Measurements from ENCODE around the gene PIP5KL1.

The PIP5KL1 gene

DNA sequence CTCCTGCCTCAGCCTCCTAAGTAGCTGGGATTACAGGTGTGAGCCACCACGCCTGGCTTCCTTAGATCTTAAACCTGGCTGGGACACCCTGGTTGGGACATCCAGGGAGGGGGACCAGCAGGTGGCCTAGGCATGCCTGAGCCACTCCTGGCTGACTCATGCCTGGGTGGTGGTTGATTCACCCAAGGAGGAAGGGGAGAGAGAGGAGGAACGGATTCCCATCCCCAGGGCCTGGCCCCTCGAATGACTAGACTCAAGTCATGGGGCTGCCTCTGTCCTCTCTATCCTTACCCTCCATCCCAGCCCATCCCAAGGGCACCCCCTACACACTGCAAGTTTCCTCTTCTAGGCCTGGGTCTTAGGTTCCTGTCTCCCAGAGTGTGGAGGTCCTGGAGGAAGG, 37.5 kb upstream of the PIP5KL1 start:
- DNase-seq: peak; percentile 25

DNA sequence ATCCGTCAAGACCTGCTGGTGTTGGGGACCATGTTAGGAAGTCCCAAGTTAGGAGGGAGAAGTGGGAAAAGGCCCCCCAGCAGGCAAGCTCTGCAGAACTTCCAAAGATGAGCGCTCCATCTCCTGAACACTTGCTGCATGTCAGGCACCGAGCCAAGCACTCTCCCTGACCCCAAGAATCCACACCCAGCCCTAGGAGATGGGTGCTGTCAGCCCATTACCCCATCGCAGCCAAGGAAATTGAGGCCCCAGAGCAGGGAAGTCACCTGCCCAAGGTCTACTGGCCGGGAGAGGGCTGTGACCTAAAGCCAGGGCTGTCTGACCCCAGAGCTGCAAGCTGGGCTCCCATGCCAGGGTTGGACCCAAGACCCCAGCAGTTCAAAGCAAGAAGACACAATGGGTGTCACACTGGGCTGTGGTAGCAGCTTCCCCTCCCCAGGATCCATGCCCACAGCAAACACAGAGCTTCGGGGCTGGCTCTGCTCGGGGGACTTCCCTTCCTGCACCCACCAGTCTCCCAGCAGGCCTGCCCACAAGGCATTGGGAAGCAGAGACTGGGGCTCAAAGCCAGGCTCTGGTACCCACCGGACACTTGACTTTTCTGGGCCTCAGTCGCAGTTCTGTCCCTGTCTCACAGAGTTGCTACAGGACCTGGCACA, 36.7 kb upstream of the PIP5KL1 start:
- DNase-seq: no peak

DNA sequence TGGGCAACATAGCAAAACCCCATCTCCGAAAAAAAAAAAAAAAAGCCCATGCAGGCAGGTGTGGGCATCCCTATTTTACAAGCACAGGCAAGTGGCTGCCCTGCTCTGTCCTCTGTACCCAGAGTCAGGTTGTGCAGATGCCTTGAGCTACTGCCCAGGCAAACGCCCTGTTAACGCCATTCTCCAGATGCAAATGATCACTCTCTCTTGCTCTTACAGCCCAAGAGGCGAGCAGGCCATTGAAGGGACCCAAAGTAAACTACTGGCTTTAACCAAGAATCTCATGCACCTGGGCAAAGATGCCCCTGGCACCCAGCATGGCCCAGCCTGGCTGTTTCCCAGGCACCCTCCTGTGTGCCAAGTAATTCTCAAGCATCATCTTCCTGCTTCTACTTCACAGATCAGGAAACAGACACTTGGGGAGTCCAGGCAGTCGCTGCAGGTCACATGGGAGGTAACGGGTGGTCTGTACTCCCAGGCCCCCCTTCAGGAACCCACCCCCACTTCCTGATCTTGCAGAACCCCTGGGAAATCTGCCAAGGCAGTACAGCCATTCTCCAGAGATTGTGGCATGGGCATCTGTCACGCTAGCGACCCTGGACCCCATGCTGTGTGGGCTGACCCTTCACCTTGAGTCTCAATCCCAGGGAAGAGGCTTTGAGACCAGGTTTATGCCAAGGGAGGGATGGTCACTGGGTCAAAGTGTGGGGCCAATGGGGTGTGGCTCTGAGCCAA, 36.0 kb upstream of the PIP5KL1 start:
- DNase-seq: peak; percentile 63

DNA sequence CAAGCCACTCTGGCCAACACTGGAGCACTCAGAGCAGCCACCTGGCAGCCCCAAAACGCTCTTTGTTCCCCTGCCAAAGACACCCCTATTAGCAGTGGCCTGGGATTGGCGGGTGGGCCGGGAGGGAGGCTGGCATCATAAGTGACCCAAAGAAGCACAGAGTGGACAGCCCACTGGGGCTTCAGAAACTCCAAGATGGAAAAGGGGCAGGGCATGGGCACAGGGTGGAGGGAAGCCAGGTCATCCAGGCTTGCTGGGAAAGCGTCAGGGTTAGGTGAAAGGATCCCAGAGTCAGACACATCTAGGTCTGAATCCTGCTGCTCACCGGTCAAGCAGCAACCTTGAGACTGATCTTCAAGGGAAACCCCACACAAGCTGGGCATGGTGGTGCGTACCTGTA, 35.4 kb upstream of the PIP5KL1 start:
- no peak for DNase-seq

DNA sequence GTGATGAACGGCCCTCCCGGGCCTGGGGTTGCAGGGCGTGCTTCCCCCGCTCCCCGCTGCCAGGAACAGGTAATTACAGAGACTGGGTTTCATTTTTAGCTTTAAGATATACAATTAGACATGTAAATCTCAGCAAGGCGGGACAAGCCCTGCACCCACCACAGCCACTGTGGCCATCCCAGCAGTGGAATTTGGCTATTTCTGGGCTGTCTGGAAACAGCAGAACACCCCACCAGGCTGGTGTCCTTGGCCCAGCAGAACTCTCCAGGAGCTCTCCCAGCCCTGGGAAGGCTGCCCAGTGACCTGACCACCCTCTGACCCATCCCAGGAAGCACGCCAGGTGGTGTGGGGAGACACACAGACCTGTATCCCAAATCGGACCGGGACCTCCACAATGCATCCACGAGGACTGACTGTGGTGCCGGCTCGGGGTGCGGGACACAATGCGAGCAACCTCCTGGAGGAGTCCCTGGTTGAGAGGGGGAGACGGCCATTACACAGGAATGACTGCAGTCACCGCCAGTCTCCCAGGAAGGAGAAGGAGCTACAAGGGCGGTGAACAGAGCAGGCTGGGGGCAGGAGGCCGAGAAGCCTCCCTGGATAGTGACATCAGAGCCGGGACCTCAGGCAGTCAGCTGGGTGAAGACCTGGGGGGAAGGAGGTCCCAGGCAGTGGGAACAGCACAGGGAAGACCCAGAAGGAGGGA, 32.9 kb upstream of the PIP5KL1 start:
- no peak for DNase-seq

DNA sequence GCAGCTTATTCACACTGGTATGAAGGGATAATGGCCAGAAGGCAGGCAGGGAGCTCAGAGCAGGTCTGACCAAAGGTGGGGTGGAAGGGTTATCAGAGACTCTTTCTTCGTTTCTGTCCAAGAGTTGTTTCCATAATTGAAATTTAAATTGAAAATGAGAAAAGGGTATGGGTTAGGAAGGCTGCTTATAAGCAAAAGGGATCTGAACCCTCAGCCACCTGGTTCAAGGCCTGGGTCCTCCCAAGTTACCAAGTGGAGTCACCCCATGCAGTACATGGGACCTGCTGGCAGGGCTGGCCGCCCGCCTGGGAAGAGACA, 32.4 kb upstream of the PIP5KL1 start:
- no peak for DNase-seq

DNA sequence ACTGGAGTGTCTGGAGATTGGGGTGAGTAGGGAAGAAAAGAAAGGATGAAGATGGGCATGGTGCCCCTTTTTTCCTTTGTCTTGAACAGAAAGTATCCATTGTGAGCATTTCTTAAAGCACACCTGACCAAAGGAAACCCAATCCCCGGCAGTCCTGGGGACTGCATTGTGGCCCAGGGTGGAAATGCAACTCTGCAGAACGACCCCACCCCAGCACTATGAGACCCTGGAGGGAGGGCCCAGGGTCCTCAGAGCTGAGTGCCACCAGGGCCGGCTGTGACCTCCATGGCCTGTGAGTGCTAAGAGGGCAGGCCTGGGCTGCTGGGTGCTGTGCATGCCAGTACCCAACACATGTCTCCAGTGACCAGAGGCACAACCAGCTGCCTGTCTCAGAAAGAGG, 31.7 kb upstream of the PIP5KL1 start:
- no peak for DNase-seq

DNA sequence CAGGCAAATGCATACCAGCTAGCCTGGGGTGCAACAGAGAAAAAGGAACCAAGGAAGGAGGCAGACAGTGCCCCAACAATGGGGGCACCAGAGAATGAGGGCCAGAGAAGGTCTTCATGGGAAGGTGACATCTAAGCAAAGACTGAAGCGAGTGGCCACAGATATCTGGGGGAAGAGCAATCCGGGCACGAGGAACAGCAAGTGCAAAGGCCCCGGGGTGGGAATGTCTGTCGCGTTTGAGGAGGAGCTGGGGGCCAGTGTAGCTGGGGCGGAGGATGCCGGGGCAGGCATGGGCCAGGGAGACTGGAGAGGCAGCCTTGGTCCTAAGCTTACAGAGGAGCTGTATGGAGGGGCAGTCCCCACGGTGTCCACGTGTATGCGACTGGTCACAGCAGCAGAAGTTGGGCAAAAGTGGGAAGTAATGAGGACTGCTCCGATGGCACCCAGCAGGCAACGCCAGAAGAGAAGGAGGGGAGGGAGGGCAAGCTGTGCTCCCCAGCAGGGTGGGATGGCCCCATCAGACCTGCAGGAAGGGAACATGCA, 31.1 kb upstream of the PIP5KL1 start:
- DNase-seq: no peak

DNA sequence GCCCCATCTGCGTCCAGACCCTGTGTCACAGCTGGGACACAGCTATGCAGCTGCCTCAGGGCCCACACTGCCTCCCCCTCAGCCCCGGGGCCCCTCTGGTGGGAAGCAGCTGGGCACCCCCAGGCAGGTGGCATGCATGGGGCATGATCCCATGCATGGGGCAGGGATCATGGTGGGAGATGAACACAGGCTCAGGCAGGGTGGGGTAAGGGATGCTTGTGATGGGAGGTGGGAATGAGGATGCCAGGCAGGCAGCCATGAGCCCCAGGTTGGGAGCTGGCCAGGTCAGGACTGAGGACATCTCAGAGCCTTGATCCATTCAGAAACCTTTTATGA, 30.5 kb upstream of the PIP5KL1 start:
- no peak for DNase-seq

DNA sequence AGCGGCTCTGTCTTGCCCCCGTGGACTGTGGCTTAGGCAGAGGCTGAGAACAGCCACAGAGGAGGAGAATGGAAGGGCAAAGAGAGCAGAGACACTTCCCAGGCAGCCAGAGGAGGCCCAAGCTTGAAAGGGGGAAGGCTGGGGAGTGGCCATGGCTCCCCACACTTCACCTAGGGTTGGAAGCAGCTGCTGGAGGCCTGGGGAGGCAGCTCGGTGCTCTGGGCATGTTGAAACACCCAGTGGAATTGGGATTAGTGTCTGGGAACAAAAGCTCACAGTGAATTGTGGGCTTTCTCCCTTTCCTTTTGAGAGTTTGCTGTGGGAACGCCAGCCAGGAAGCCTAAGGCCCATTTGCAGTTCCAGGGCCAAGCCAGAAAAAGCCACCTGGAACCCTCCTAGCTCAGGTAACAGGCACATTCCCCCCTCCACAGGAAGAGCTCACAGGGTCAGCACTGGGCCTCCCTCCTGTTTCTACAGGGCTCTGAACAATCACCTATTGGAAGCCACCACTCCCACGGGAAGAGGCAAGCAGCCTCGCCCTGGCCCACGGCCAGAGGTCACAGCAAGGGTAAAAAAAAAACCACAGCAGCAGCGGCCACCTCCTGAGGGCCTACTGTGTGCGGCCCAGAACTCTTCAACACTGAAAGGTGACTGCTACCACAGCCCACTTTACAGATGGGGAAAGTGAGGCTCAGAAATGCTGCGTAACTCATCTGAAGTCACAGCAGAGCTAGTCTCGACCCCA, 30.0 kb upstream of the PIP5KL1 start:
- DNase-seq: peak; percentile 80

DNA sequence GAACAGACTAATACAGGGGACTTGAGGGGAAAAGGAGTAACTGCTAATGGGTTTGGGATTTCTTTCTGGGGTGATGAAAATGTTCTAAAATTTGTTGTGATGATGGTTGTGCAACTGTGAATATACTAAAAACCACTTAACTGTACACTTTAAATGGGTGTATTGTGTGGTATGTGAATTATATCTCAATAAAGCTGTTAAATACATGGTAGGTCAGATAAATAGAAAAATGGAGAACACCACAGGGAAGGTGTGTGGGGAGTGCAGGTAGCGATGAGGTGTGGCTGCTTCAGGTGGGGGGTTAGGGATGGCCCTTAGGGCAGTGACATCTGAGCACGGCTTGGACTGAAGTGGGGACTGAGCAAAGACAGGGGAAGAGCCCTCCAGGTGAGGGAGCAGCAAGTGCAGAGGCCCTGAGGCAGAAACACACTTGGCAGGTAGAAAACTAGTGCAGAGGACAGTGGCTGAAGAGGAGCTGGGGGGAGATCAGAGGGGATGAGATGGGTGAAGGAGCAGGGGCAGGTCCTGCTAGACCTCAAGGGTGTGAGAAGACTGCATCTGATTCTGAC, 29.3 kb upstream of the PIP5KL1 start:
- DNase-seq: no peak

DNA sequence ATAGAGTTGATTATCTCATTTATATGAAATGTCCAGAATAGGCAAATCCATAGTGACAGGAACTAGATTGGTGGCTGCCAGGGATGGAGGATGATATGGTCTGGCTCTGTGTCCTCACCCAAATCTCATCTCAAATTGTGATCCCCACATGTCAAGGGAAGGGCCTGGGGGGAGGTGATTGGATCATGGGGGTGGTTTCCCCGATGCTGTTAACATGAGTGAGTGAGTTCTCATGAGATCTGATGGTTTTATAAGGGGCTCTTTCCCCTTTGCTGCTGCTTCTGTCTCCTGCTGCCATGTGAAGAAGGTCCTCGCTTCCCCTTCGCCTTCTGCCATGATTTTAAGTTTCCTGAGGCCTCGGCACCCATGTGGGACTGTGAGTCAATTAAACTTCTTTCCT, 28.8 kb upstream of the PIP5KL1 start:
- no peak for DNase-seq

DNA sequence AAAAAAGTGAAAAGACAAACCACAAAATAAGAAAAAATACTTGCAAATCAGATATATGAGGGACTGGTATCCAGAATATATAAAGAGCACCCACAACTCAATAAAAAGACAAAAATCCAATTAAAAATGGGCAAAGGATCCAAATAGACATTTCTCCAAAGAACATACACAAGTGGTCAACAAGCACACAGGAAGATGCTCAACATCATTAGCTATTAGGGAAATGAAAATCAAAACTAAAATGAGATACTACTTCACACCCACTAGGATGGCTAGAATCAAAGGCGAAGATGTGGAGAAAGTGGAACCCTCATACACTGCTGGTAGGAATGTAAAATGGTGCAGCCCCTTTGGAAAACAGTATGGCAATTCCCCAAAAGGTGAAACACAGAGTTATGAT, 28.2 kb upstream of the PIP5KL1 start:
- no peak for DNase-seq

DNA sequence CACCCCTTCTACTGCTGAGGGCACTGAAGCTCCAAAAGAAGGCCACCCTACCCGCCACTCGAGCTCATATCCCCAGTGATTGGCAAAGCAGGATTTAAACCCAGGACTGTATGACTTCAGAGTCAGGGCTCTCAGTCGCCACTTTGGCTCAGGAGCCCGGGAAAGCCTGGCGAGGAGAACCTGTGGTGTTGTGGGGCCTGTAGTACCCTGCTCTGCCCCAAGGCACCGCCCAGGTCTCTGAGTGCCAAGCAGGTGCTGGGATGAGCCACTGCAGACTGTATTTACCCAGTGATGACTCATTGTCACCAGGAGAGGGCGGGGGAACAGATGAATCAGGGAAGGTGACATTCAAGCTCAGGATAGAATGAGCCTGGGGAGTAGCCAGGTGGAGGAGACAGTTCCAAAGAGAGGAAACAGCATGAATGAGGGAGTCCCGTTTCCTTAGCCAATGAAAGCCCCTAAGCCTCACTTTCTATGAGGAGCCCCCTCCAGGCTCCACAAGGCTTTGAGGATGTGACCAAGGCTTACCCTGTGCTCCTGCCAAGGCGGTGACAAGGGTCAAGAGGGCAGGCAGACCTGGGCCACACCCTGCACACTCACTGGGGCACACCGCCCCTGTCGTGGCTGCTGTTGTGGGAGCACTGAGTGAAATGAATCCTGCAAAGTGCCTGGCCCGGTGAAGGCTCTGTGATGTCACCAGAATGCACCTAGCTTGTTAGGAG, 24.9 kb upstream of the PIP5KL1 start:
- DNase-seq: peak; percentile 99

DNA sequence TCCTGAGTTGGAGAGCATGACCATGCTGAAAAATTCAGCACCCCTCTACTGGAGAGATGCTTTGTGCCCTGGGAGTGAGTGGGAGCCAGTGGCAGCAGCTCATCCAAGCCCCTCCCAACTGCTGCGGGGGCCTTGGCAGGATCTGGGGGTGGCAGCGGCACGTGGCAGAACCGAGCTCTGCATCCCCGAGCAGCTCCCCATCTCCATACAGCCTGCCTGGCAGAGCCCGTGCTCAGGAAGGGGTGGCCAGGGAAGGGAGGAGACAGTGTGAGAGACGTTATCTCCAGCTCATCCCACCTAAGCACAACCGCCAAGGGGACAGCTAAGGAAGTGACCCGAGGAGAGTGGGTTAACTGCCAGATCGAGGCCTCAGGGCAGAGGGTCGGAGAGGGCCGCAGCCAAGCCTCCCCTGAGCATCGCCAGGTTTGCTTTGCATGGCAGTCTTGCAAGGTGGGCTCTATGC, 24.3 kb upstream of the PIP5KL1 start:
- no peak for DNase-seq

DNA sequence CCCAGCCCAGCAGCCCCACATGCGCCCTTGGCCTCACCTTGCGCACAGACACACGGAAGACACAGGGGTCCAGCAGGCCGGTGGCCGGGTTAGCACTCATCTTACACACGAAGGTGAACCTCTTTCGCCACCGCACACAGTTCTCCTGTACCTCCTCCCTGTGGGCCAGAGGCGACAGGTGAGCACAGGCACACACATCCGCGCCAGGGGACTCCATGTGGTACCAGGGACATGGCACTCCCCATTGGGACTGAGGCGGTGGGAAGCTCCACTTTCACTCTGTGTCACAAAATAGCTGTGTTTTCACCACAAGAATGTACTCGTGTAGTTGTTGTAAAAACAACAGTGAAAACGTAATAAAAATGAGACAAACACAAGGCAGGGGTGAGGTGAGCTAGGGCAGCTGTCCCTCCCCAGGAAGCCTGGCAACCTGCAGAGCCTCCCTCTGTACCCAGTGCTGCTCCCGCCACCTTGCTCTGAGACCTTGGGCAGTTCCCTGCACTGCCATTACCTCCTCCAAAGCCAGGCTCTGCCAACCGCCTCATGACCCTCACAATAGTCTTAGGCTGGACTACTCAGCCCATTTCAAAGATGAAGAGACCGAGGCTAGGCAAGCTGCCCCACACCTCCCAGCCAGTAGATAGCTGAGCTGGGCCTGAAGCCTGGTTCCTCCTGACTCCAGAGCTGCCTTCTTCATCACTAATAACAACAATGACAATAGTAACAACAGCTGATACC, 23.4 kb upstream of the PIP5KL1 start:
- no peak for DNase-seq

DNA sequence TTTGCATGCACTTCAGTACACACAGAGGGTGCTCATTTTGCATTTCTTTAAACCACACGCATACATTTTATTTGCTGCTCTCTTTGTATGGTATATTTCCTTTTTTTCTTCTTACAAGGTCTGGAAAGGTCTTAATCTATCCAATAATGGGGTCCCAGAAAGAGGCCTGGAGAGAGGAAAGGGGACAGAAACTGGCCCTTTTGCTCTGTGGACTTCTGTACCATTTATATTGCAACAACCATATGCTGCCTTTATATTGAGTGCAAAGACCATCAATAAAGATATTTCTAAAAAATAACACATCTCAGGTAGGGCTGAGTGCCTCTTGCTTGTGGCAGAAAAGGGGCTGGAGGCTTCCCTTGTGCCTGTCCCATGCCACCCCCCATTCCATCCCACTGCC, 22.6 kb upstream of the PIP5KL1 start:
- no peak for DNase-seq

DNA sequence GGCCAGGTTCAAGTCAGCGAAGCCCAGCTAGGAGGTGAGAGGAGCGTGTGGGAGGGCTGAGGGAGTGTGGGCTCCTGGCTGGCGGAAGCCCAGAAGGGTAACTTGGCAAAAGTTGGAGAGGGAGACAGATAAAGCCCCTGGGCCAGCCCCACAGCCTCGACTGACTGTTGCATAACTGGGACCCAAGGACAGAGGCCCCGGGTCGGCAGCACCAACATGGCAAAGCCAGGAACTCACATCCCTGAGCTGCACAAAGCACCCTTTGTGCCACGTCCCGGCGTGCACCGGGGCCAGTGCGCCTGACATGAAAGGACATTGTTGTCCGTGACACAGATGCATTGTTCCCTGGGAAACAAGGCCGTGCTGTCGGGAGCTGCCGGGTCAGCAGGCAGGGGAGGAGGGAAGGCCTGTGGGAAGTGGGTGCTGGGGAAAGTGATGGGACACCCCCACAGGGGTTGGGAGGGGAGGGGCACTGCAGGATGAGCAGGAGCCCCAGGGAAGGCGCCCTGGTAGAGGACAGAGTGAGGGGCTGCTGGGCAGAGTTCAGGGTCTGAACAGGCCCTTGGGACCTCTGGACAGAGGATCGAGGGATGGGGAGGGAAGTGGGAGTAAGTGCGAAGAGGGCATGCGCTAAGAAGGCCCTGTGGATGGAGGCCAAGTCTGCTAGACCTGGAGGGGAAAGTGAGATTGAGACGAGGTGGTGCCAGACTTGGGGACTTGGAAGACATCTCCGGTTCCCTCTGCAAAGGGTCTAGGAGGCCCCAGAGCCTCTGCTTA, 20.1 kb upstream of the PIP5KL1 start:
- no peak for DNase-seq

DNA sequence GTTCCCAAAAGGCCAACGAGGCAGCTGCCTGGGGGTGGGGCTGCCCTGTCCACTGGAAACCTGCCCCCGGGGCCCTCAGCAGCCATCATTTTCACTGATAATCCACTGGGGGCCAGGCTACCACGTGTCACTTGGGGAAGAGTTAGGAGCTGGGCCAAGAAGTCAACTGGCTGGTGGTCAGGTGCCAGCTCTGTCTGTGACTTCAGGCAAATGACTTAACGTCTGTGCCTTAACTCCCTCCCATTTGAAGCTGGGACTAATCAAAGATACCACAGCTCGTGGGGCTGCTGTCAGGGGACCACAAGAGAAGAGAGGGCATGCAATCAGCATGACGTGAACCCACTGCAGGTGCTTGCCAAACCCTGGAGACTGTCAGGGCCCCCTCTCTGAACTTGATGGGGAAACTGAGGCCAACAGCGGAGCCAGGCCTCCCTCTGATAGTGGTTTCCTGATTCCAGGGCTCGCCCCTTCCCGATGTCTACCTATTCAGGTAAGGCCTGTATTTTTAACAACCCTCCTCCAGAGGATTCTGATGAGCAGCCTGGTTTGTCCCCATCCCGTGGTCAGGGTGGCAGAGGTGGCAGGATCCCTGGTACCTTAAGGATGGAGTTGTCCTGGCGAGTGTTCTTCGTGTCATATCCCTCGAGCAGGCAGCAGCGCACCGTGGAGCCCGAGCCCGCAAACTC, 19.4 kb upstream of the PIP5KL1 start:
- DNase-seq: no peak

Measured in NCI-H2029 (cell line).